GM18502 (cell line): ENCODE data around the gene NPIPB8.
"Not testable (repeated sequence)": the region's sequence is repeated elsewhere in the genome, so short reads cannot be mapped to it uniquely, and the experiment has no call there.

ENCODE experiments used
- ATAC-seq: cut with Tn5 transposase; IDR thresholded peaks from one replicate; pipeline ENCODE4 v1.9.1; 2021; ENCODE audit warnings: mild to moderate bottlenecking; ENCODE audit not compliant: unreplicated experiment, poor library complexity

Gene NPIPB8

GRCh38 chr16:28622532-28623171 is 15.2 kb upstream of the NPIPB8 start:
- not testable (repeated sequence) for ATAC-seq

- ATAC-seq = no peak
Measured at GRCh38 chr16:28623172-28623711, 14.6 kb upstream of the NPIPB8 start.

GRCh38 chr16:28630905-28631304 is 7.0 kb upstream of the NPIPB8 start:
- ATAC-seq = not testable (repeated sequence)

DNA sequence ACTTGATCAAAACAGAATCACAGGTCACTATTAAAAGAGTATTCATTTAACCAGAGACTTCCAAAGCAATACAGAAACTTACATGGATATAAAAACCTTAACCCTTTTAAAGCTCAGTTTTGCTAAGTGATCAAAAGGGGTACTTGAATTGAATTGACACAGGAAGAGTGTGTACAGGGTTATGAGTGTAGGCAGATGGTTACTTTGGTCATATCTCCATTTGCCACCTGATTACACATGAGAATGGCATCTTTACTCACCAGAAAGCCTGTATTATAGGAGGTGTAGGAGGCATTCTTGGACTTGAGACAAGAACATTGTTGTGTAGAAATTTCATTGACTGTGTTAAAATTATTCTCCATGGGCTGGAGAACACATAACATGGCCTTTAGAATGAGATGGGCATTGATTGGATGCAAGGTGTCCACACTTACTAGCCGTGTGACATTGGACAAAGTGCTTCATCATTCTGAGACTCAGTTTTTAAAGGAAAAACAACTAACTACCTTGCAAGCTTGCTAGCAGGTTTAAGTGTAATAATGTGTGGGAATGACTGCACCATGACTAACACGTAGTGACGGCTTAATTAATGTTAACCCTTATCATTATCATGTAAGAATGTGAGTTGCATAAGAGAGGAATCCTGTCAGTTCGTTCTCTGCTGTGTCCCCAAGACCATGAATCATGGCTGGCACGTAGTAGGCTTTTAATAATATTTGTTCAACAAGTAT is 1.6 kb upstream of the NPIPB8 start:
- not testable (repeated sequence) for ATAC-seq

DNA sequence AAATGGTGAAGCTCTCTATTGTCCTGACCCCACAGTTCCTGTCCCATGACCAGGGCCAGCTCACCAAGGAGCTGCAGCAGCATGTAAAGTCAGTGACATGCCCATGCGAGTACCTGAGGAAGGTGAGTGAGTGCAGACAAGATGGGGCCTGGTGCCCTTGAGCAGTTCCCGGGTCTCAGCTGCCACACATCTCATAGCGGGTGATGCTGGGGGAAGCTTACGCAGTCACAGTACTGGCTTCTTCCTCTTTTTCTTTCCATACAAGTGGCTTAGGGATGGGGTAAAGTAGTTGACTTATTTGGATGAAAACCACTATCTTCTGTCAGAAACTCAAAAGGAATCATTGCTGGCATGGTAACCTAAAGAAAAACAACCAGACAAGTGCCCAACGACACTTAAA is 494 bp downstream of the NPIPB8 start:
- ATAC-seq = not testable (repeated sequence)

DNA sequence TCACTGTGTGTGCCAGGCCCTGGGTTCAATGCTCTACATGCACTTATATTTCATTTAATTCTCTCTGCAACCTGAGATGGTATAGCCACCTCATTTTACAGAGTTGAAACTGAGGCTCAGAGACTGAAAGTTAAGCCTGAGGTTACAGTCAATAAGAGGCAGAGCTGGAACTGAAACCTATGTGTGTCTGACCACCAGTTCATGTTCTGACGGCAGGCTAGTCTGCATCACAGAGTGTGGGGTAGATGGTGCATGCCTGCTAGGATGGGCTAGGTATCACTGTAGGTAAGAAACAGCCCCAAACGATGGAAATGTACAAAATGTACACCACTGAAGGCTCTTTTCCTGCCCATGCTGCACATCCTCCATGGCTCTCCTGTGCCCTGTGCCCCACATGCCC is 2.1 kb downstream of the NPIPB8 start:
- ATAC-seq = not testable (repeated sequence)

DNA sequence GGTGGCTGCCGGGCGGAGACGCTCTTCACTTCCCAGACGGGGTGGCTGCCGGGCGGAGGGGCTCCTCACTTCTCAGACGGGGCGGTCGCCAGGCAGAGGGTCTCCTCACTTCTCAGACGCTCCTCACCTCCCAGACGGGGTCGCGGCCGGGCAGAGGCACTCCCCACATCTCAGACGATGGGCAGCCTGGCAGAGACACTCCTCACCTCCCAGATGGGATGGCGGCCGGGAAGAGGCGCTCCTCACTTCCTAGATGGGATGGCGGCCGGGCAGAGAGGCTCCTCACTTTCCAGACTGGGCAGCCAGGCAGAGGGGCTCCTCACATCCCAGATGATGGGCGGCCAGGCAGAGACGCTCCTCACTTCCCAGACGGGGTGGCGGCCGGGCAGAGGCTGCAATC is 28.4 kb downstream of the NPIPB8 start:
- ATAC-seq = not testable (repeated sequence)

- not testable (repeated sequence) for ATAC-seq
Measured at GRCh38 chr16:28667480-28667879, 29.6 kb downstream of the NPIPB8 start.

DNA sequence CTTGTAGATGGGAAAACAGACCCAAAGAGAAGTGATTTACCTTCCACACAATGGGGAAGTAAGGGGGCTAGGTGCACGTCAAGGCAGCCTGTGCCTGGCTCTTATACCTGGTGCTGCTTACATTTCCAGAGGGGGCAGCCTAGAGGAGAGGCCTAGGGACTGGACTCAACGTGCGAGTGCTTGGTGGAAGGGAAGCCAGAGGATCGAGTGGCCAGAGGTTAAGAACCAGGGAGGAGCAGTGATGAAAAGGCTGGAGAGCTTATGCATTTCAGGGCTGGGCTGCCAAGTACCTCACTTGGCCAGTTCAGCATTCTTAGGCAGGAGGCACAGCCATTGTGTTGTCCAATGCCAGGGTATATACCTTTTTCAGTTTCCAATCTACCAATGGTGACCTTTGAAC is 30.3 kb downstream of the NPIPB8 start:
- not testable (repeated sequence) for ATAC-seq

DNA sequence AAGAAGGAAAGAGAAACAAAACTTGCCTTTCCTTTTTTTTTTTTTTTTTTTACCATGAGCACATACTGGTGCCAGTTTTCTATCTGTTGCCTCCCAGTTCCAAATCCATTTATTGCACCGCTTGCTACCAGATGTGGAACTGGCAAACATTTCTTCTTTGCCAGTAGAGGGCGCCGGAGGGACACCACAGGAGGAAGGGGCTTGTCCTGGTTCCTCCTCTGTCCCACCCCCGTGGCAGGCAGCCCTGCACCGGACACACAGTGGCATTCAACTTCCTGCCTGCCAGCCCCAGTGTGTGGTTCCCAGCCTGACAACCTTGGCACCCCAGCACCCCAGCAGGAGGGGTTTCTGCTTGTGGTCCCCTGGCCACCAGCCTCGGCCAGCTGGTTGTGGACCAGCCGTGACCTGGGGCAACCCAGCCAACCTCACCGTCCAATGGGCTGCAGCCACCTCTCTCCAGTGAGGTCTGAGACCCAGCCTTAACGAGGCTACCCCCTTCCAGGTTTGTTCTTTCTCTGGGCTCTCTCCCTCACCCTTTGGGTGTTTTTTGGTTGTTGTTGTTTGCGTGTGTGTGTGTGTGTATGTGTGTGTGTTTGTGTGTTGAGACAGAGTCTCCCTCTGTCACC is 50.6 kb downstream of the NPIPB8 start:
- not testable (repeated sequence) for ATAC-seq

DNA sequence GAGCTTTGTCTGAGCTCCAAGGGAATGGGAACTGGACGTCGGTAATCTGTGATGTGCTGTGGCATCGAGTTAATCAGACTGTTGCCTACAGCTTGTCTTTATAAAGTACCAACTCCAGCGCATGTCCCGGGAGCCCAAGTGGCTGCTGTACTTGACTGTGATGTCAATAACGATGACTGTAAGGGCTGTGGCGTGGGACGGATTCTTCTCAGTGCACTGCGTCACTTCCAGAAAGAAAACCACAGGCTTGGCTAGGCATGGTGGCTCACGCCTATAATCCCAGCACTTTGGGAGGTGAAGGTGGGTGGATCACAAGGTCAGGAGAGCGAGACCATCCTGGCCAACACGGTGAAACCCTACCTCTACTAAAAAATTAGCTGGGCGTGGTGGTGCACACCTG is 51.6 kb downstream of the NPIPB8 start:
- not testable (repeated sequence) for ATAC-seq

- ATAC-seq = not testable (repeated sequence)
Measured at GRCh38 chr16:28691722-28692121, 53.9 kb downstream of the NPIPB8 start.

DNA sequence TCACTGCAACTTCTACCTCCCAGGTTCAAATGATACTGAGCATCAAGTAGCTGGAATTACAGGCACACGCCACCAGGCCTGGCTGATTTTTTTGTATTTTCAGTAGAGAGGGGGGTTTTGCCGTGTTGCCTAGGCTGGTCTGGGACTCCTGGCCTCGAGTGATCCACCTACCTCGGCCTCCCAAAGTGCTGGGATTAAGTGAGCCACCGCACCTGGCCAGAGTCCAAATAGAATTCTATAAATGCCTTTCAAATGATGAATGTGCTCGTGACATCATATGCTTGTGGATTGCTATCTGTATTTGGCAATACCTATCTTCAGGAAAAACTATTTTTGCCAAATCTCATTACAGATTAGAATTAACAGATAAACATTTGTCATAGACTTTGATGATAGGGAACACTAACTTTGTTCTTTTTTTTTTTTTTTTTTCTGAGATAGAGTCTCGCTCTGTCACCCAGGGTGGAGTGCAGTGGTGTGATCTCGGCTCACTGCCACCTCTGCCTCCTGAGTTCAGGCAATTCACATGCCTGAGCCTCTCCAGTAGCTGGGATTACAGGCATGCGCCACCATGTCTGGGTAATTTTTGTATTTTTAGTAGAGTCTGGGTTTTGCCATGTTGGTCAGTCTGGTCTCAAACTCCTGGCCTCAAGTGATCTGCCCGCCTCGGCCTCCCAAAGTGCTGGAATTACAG is 55.5 kb downstream of the NPIPB8 start:
- not testable (repeated sequence) for ATAC-seq

DNA sequence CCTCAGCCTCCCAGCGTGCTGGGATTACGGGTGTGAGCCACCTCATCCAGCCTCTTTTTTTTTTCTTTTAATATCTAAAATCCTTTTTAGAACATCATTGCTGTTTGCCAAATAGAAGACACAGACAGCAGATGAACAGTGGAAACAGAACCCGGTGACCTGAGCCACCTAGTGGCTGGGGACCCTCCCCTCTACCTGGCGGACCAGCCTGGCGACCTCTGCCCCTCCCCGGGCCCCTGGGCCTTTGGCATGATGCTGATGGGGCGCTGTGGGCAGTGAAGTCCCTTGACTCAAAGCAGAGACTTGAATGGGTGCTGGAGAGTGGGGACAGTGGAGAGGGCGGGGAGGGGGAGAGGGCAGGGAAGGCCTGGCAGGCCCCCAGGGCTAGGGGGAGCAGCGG is 61.9 kb downstream of the NPIPB8 start:
- not testable (repeated sequence) for ATAC-seq

- not testable (repeated sequence) for ATAC-seq
Measured at GRCh38 chr16:28700349-28700748, 62.5 kb downstream of the NPIPB8 start.

- ATAC-seq = not testable (repeated sequence)
Measured at GRCh38 chr16:28701384-28701783, 63.5 kb downstream of the NPIPB8 start.

DNA sequence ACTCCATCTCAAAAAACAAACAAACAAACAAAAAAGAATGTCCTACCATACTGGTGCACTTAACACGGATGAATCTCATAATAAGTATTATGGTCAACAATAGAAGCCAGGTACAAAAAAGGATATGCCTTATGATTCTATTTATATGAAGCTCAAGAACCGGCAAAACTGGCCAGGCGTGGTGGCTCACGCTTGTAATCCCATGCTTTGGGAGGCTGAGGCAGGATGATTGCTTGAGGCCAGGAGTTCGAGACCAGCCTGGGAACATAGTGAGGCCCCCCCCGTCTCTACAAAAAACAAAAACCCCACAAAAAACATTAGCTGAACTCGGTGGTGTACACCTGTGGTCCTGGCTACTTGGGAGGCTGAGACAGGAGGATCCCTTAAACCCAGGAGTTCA is 66.4 kb downstream of the NPIPB8 start:
- ATAC-seq = not testable (repeated sequence)
